ENCODE data around the gene C2orf15. TPM values are rescaled to one million over a fixed set of nuclear protein-coding genes. Genes with fewer than 3 reads are reported as not detected.

C2orf15 gene
- total RNA-seq, 1 experiment from 2014 or later, result 1.5 TPM

DNA sequence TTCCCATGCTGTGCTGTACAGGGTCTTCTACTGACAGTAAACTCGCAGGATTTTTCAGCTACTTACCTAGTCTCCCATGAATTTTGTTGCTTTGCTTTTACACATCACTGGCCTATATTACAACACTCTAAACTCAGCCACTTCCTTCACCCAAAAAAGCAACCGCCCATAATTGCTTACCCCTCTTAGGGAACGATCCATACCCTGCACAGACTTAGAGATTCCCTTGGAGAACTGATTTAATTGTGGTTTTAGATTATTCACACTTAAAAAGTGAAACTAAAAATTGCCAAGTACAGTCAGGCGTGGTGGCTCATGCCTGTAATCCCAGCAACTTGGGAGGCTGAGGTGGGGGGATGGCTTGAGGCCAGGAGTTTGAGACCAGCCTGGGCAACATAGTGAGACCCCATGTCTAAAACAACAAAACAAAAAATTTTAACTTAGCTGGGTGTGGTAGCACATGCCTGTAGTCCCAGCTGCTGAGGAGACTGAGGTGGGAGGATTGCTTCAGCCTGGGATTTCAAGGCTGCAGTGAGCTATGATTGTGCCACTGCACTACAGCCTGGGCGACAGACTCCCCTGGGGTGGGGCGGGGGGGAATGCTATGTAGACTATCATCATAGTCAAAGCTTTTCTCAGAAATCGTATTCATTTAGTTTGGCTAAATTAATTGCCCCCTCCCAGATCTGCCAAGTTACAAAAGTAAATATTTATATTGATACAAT, 58.7 kb downstream of the C2orf15 start:
- ChIA-PET CTCF (no interaction called here), POLR2A (no interaction called here)
- intact Hi-C loops (cut with micrococcal nuclease; ENCODE audit: unreplicated experiment), result no loop called here
- no peaks in the 10 kb centered on the region for H3K9me3 ChIP-seq (ENCODE audit: control insufficient read depth, insufficient read depth, low read depth, low read length)
- no peak for DNase-seq (ENCODE audit: low read depth, low spot score)
- no peaks in the 10 kb centered on the region for H3K27me3 ChIP-seq (ENCODE audit: control insufficient read depth, insufficient read depth, low read length)
- H3K36me3 ChIP-seq (ENCODE audit: control insufficient read depth, insufficient read depth, low read length), result 0 out of 2 replicates have a peak, but pooled peaks cover under 1% of the 10 kb centered on the region
- no peaks in the 10 kb centered on the region for H3K4me1 ChIP-seq (ENCODE audit: control insufficient read depth, insufficient read depth, low read length)
- no peak overlapping the region for H3K27ac ChIP-seq (ENCODE audit: low read length)
- no TSS peak for BruUV-seq (replicated peaks)
- TF ChIP-seq POLR2AphosphoS5 (IDR thresholded peaks at IDR 0.05; ENCODE audit: low read depth, low read length) (no peak), SIN3A (IDR thresholded peaks at IDR 0.05; ENCODE audit: borderline replicate concordance, insufficient read depth, low read depth, low read length) (no peak), TCF7L2 (IDR thresholded peaks at IDR 0.05; ENCODE audit: low read depth, low read length) (no peak)
- TF ChIP-seq, protein P1, sequence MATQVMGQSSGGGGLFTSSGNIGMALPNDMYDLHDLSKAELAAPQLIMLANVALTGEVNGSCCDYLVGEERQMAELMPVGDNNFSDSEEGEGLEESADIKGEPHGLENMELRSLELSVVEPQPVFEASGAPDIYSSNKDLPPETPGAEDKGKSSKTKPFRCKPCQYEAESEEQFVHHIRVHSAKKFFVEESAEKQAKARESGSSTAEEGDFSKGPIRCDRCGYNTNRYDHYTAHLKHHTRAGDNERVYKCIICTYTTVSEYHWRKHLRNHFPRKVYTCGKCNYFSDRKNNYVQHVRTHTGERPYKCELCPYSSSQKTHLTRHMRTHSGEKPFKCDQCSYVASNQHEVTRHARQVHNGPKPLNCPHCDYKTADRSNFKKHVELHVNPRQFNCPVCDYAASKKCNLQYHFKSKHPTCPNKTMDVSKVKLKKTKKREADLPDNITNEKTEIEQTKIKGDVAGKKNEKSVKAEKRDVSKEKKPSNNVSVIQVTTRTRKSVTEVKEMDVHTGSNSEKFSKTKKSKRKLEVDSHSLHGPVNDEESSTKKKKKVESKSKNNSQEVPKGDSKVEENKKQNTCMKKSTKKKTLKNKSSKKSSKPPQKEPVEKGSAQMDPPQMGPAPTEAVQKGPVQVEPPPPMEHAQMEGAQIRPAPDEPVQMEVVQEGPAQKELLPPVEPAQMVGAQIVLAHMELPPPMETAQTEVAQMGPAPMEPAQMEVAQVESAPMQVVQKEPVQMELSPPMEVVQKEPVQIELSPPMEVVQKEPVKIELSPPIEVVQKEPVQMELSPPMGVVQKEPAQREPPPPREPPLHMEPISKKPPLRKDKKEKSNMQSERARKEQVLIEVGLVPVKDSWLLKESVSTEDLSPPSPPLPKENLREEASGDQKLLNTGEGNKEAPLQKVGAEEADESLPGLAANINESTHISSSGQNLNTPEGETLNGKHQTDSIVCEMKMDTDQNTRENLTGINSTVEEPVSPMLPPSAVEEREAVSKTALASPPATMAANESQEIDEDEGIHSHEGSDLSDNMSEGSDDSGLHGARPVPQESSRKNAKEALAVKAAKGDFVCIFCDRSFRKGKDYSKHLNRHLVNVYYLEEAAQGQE (IDR thresholded peaks at IDR 0.05; ENCODE audit: insufficient read depth in 1 of 2, low read depth in 2 of 2, low read length in 1 of 2), result no peak
- TF ChIP-seq, protein P2, sequence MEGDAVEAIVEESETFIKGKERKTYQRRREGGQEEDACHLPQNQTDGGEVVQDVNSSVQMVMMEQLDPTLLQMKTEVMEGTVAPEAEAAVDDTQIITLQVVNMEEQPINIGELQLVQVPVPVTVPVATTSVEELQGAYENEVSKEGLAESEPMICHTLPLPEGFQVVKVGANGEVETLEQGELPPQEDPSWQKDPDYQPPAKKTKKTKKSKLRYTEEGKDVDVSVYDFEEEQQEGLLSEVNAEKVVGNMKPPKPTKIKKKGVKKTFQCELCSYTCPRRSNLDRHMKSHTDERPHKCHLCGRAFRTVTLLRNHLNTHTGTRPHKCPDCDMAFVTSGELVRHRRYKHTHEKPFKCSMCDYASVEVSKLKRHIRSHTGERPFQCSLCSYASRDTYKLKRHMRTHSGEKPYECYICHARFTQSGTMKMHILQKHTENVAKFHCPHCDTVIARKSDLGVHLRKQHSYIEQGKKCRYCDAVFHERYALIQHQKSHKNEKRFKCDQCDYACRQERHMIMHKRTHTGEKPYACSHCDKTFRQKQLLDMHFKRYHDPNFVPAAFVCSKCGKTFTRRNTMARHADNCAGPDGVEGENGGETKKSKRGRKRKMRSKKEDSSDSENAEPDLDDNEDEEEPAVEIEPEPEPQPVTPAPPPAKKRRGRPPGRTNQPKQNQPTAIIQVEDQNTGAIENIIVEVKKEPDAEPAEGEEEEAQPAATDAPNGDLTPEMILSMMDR (IDR thresholded peaks at IDR 0.05), result no peak
- 0 out of 2 replicates have a peak, but pooled peaks have one; percentile 51 for ATAC-seq
- in situ Hi-C loops (cut with HindIII; ENCODE audit: low pct_unique_long_range_greater_than_20kb, low sequenced_read_pairs), result no loop called here
- H3K4me3 ChIP-seq (ENCODE audit: low read depth in 2 of 2, low read length in 2 of 2), result no peak overlapping the region

Other genes starting within 250 kb of the C2orf15 start
- 2.4 TPM for gene CRACDL, start 205.5 kb upstream of the C2orf15 start, total RNA-seq (2021; ENCODE audit: unreplicated experiment)
- gene TSGA10, start 13.2 kb downstream of the C2orf15 start, total RNA-seq (2021; ENCODE audit: unreplicated experiment), result 7.5 TPM
- 9.0 TPM for gene LIPT1, start 13.3 kb downstream of the C2orf15 start, total RNA-seq (2021; ENCODE audit: unreplicated experiment)
- gene MITD1, start 39.4 kb downstream of the C2orf15 start, total RNA-seq (2021; ENCODE audit: unreplicated experiment), result 36.0 TPM
- gene MRPL30, start 39.5 kb downstream of the C2orf15 start, total RNA-seq (2021; ENCODE audit: unreplicated experiment), result 25.6 TPM
- gene LYG2, start 114.0 kb downstream of the C2orf15 start, total RNA-seq (2021; ENCODE audit: unreplicated experiment), result not detected
- gene LYG1, start 159.5 kb downstream of the C2orf15 start, total RNA-seq (2021; ENCODE audit: unreplicated experiment), result 0.23 TPM
- 47.0 TPM for gene TXNDC9, start 194.6 kb downstream of the C2orf15 start, total RNA-seq (2021; ENCODE audit: unreplicated experiment)
- 49.0 TPM for gene EIF5B, start 195.7 kb downstream of the C2orf15 start, total RNA-seq (2021; ENCODE audit: unreplicated experiment)

Data from Panc1 (cell line).